SU-DHL-6 (cell line): Measurements from ENCODE around the gene PITX3.

Source experiments
- H2AFZ ChIP-seq: fragments of 200-600 bp; sonication (generic); 2 replicates; pipeline ENCODE4 v1.6.1; 2014; ENCODE audit warnings: low read depth, mild to moderate bottlenecking, moderate library complexity, mixed read lengths, antibody characterized with exemption, low read length; ENCODE audit not compliant: severe bottlenecking
- H3F3A ChIP-seq: fragments of 200-600 bp; shearing (Covaris generic); 2 replicates; pipeline ENCODE4 v1.6.0; 2016; ENCODE audit warnings: antibody characterized with exemption, mild to moderate bottlenecking; ENCODE audit not compliant: insufficient read depth
- H3K27ac ChIP-seq: fragments of 200-600 bp; sonication (generic); 2 replicates; pipeline ENCODE4 v1.5.1; 2016; ENCODE audit warnings: low read depth, mild to moderate bottlenecking, low read length, moderate library complexity, mixed read lengths
- H3K27me3 ChIP-seq: fragments of 200-600 bp; sonication (generic), shearing (Covaris generic); 2 replicates; pipeline ENCODE4 v1.6.0; 2014; ENCODE audit warnings: mild to moderate bottlenecking, low read length
- H3K36me3 ChIP-seq: fragments of 200-600 bp; sonication (generic); 2 replicates; pipeline ENCODE4 v1.6.1; 2014; ENCODE audit warnings: mild to moderate bottlenecking, low read length, mixed read lengths
- H3K4me2 ChIP-seq: fragments of 300-600, 200-600 bp; shearing (Covaris generic), sonication (generic); 2 replicates; pipeline ENCODE4 v1.6.0; 2014; ENCODE audit warnings: low read length, low read depth, mild to moderate bottlenecking; ENCODE audit not compliant: poor library complexity, severe bottlenecking
- H3K4me3 ChIP-seq: fragments of 200-600 bp; sonication (generic); 2 replicates; pipeline ENCODE4 v1.5.1; 2014; ENCODE audit warnings: antibody characterized with exemption, low read length, mild to moderate bottlenecking, mixed read lengths; ENCODE audit not compliant: insufficient read depth, poor library complexity, severe bottlenecking
- H3K79me2 ChIP-seq: fragments of 200-600 bp; sonication (generic); 2 replicates; pipeline ENCODE4 v1.6.1; 2014; ENCODE audit warnings: mild to moderate bottlenecking, low read length, moderate library complexity; ENCODE audit not compliant: insufficient read depth
- H3K9ac ChIP-seq: fragments of 200-600 bp; sonication (generic); 2 replicates; pipeline ENCODE4 v1.7.0; 2014; ENCODE audit warnings: mild to moderate bottlenecking, low read length
- H3K9me2 ChIP-seq: fragments of 200-600 bp; sonication (generic); replicated peaks from 2 replicates; pipeline ENCODE4 v1.6.1; 2014; ENCODE audit warnings: low read length; ENCODE audit not compliant: insufficient read depth
- H3K9me3 ChIP-seq: fragments of 200-600 bp; sonication (generic); 2 replicates; pipeline ENCODE4 v1.6.1; 2014; ENCODE audit warnings: low read length, mixed read lengths; ENCODE audit not compliant: insufficient read depth
- H4K20me1 ChIP-seq: fragments of 200-600 bp; sonication (generic); 2 replicates; pipeline ENCODE4 v1.6.1; 2014; ENCODE audit warnings: low read depth, mild to moderate bottlenecking, antibody characterized with exemption, low read length, moderate library complexity, mixed read lengths
- CTCF ChIP-seq: fragments of 200-600 bp; sonication (generic); IDR thresholded peaks from one replicate; pipeline ENCODE4 v1.5.1; 2017; ENCODE audit warnings: antibody characterized with exemption, mild to moderate bottlenecking, low read length, moderate library complexity; ENCODE audit not compliant: insufficient read depth, poor library complexity, severe bottlenecking
- EZH2phosphoT487 ChIP-seq: fragments of 200-600 bp; sonication (generic), shearing (Covaris generic); conservative IDR thresholded peaks from 2 replicates; pipeline ENCODE4 v1.6.1; 2018; ENCODE audit warnings: mild to moderate bottlenecking, antibody characterized with exemption, low read length, moderate library complexity, mixed read lengths

PITX3 gene

GRCh38 chr10:102235598-102235920 is 5.8 kb downstream of the PITX3 start:
- TF ChIP-seq CTCF (no peak), EZH2phosphoT487 (no peak)
- no peak overlapping the region for H3K4me3 ChIP-seq
- no peaks in the 10 kb centered on the region for H3F3A ChIP-seq
- no peaks in the 10 kb centered on the region for H3K9me3 ChIP-seq
- no peaks in the 10 kb centered on the region for H3K27me3 ChIP-seq
- no peaks in the 10 kb centered on the region for H3K79me2 ChIP-seq
- H3K9me2 ChIP-seq = no peaks in the 10 kb centered on the region
- no peak overlapping the region for H3K9ac ChIP-seq
- no peaks in the 10 kb centered on the region for H4K20me1 ChIP-seq
- no peak overlapping the region for H3K4me2 ChIP-seq
- no peak overlapping the region for H2AFZ ChIP-seq
- H3K36me3 ChIP-seq = no peaks in the 10 kb centered on the region
- no peak overlapping the region for H3K27ac ChIP-seq

GRCh38 chr10:102234888-102235597 is 6.3 kb downstream of the PITX3 start:
- H3K79me2 ChIP-seq = no peaks in the 10 kb centered on the region
- no peak overlapping the region for H3K4me2 ChIP-seq
- no peaks in the 10 kb centered on the region for H3K9me3 ChIP-seq
- no peaks in the 10 kb centered on the region for H3F3A ChIP-seq
- no peaks in the 10 kb centered on the region for H4K20me1 ChIP-seq
- H3K27ac ChIP-seq = no peak overlapping the region
- H3K27me3 ChIP-seq = no peaks in the 10 kb centered on the region
- H2AFZ ChIP-seq = no peak overlapping the region
- TF ChIP-seq CTCF (no peak), EZH2phosphoT487 (no peak)
- H3K4me3 ChIP-seq = no peak overlapping the region
- H3K9ac ChIP-seq = no peak overlapping the region
- no peaks in the 10 kb centered on the region for H3K9me2 ChIP-seq
- no peaks in the 10 kb centered on the region for H3K36me3 ChIP-seq

GRCh38 chr10:102233997-102234396 is 7.3 kb downstream of the PITX3 start:
- H3K9me2 ChIP-seq = no peaks in the 10 kb centered on the region
- H3K9me3 ChIP-seq = no peaks in the 10 kb centered on the region
- no peak overlapping the region for H3K4me2 ChIP-seq
- H2AFZ ChIP-seq = no peak overlapping the region
- no peak overlapping the region for H3K4me3 ChIP-seq
- no peaks in the 10 kb centered on the region for H3K36me3 ChIP-seq
- no peak overlapping the region for H3K27ac ChIP-seq
- H3F3A ChIP-seq = no peaks in the 10 kb centered on the region
- no peaks in the 10 kb centered on the region for H4K20me1 ChIP-seq
- no peaks in the 10 kb centered on the region for H3K27me3 ChIP-seq
- H3K9ac ChIP-seq = no peak overlapping the region
- H3K79me2 ChIP-seq = no peaks in the 10 kb centered on the region
- no peak for TF ChIP-seq CTCF
- TF ChIP-seq EZH2phosphoT487 = no peak
